Activated naive CD8-positive, alpha-beta T cell (primary cell): ENCODE results near the gene TAF8.

ENCODE experiments used
- H3K27ac Mint-ChIP-seq: one replicate; pipeline ENCODE4 v1.8.0; 2021; ENCODE audit warnings: mixed read lengths
- H3K27me3 Mint-ChIP-seq: one replicate; pipeline ENCODE4 v1.8.0; 2021; ENCODE audit warnings: mixed read lengths
- H3K36me3 Mint-ChIP-seq: one replicate; pipeline ENCODE4 v1.8.0; 2021; ENCODE audit warnings: mixed read lengths
- H3K4me1 Mint-ChIP-seq: one replicate; pipeline ENCODE4 v1.8.0; 2021; ENCODE audit warnings: low read depth, mixed read lengths
- H3K4me3 Mint-ChIP-seq: one replicate; pipeline ENCODE4 v1.8.0; 2021; ENCODE audit warnings: mild to moderate bottlenecking, mixed read lengths
- H3K9me3 Mint-ChIP-seq: one replicate; pipeline ENCODE4 v1.8.0; 2021; ENCODE audit warnings: low read depth, mixed read lengths

Gene TAF8

GRCh38 chr6:42131531-42131930, 81.2 kb downstream of the TAF8 start:
- Mint-ChIP-seq H3K27ac (no peak overlapping the region), H3K36me3 (no peaks in the 10 kb centered on the region), H3K4me3 (no peak overlapping the region), H3K27me3 (no peaks in the 10 kb centered on the region), H3K4me1 (peaks cover 2% of the 10 kb centered on the region), H3K9me3 (no peaks in the 10 kb centered on the region)

GRCh38 chr6:42133926-42134325, 83.6 kb downstream of the TAF8 start:
- no peak overlapping the region for H3K27ac Mint-ChIP-seq
- no peak overlapping the region for H3K4me3 Mint-ChIP-seq
- no peaks in the 10 kb centered on the region for H3K9me3 Mint-ChIP-seq
- H3K4me1 Mint-ChIP-seq = peaks cover 9% of the 10 kb centered on the region
- no peaks in the 10 kb centered on the region for H3K27me3 Mint-ChIP-seq
- H3K36me3 Mint-ChIP-seq = no peaks in the 10 kb centered on the region

- H3K9me3 Mint-ChIP-seq = no peaks in the 10 kb centered on the region
- H3K4me3 Mint-ChIP-seq = no peak overlapping the region
- no peaks in the 10 kb centered on the region for H3K36me3 Mint-ChIP-seq
- peaks cover 9% of the 10 kb centered on the region for H3K4me1 Mint-ChIP-seq
- no peak overlapping the region for H3K27ac Mint-ChIP-seq
- H3K27me3 Mint-ChIP-seq = no peaks in the 10 kb centered on the region
These were observed 84.8 kb downstream of the TAF8 start for GRCh38 chr6:42135161-42135560.

- Mint-ChIP-seq H3K9me3 (no peaks in the 10 kb centered on the region), H3K27me3 (peaks cover 4% of the 10 kb centered on the region), H3K27ac (no peak overlapping the region), H3K4me1 (peaks cover 9% of the 10 kb centered on the region), H3K36me3 (no peaks in the 10 kb centered on the region), H3K4me3 (no peak overlapping the region)
These were observed 85.4 kb downstream of the TAF8 start for GRCh38 chr6:42135722-42136121.

GRCh38 chr6:42136508-42137193, 86.3 kb downstream of the TAF8 start:
- no peak overlapping the region for H3K27ac Mint-ChIP-seq
- peaks cover 8% of the 10 kb centered on the region for H3K27me3 Mint-ChIP-seq
- no peaks in the 10 kb centered on the region for H3K9me3 Mint-ChIP-seq
- H3K4me1 Mint-ChIP-seq = peaks cover 9% of the 10 kb centered on the region
- no peak overlapping the region for H3K4me3 Mint-ChIP-seq
- H3K36me3 Mint-ChIP-seq = no peaks in the 10 kb centered on the region
